HUES6 (cell line): ENCODE data around the gene CFAP61.

ENCODE experiments used
- H3K27ac ChIP-seq: 2 replicates; pipeline ENCODE4 v1.7.0; 2013; ENCODE audit warnings: low read depth, mild to moderate bottlenecking, low read length, inconsistent platforms
- H3K27me3 ChIP-seq: 2 replicates; pipeline ENCODE4 v1.6.1; 2013; ENCODE audit warnings: low read length; ENCODE audit not compliant: control insufficient read depth, insufficient read depth
- H3K36me3 ChIP-seq: 2 replicates; pipeline ENCODE4 v1.6.1; 2013; ENCODE audit warnings: low read length; ENCODE audit not compliant: control insufficient read depth, insufficient read depth
- H3K4me1 ChIP-seq: 2 replicates; pipeline ENCODE4 v1.6.1; 2013; ENCODE audit warnings: low read length; ENCODE audit not compliant: control insufficient read depth, insufficient read depth
- H3K4me3 ChIP-seq: 2 replicates; pipeline ENCODE4 v1.5.1; 2013; ENCODE audit warnings: low read depth, low read length
- H3K9ac ChIP-seq: one replicate; pipeline ENCODE4 v1.6.1; 2013; ENCODE audit warnings: mild to moderate bottlenecking, low read length
- H3K9me3 ChIP-seq: 2 replicates; pipeline ENCODE4 v1.6.1; 2013; ENCODE audit warnings: low read depth, low read length; ENCODE audit not compliant: control insufficient read depth, insufficient read depth

CFAP61 gene

GRCh38 chr20:20277894-20278335 is 225.6 kb downstream of the CFAP61 start:
- no peak overlapping the region for H3K27ac ChIP-seq
- H3K27me3 ChIP-seq = no peaks in the 10 kb centered on the region

GRCh38 chr20:20286061-20286460 is 233.7 kb downstream of the CFAP61 start:
- no peaks in the 10 kb centered on the region for H3K27me3 ChIP-seq
- no peaks in the 10 kb centered on the region for H3K4me1 ChIP-seq
- H3K9me3 ChIP-seq = no peaks in the 10 kb centered on the region
- H3K36me3 ChIP-seq = no peaks in the 10 kb centered on the region
- H3K27ac ChIP-seq = no peak overlapping the region
- no peak overlapping the region for H3K4me3 ChIP-seq
- no peak overlapping the region for H3K9ac ChIP-seq

More at GRCh38 chr20:20277894-20278335, 225.6 kb downstream of the CFAP61 start:
- no peak overlapping the region for H3K9ac ChIP-seq
- H3K4me1 ChIP-seq = no peaks in the 10 kb centered on the region
- no peaks in the 10 kb centered on the region for H3K9me3 ChIP-seq
- H3K36me3 ChIP-seq = no peaks in the 10 kb centered on the region
- H3K4me3 ChIP-seq = no peak overlapping the region

- Histone ChIP-seq H3K9ac (no peak overlapping the region), H3K9me3 (no peaks in the 10 kb centered on the region), H3K4me3 (no peak overlapping the region), H3K27ac (no peak overlapping the region), H3K27me3 (no peaks in the 10 kb centered on the region), H3K36me3 (no peaks in the 10 kb centered on the region), H3K4me1 (no peaks in the 10 kb centered on the region)
These were observed 237.0 kb downstream of the CFAP61 start for GRCh38 chr20:20289331-20289730.

GRCh38 chr20:20292472-20292871 is 240.1 kb downstream of the CFAP61 start:
- Histone ChIP-seq H3K36me3 (no peaks in the 10 kb centered on the region), H3K27me3 (no peaks in the 10 kb centered on the region), H3K9ac (no peak overlapping the region), H3K4me1 (no peaks in the 10 kb centered on the region), H3K4me3 (no peak overlapping the region), H3K27ac (no peak overlapping the region), H3K9me3 (no peaks in the 10 kb centered on the region)

GRCh38 chr20:20293141-20293540 is 240.8 kb downstream of the CFAP61 start:
- Histone ChIP-seq H3K4me3 (no peak overlapping the region), H3K9me3 (no peaks in the 10 kb centered on the region), H3K36me3 (no peaks in the 10 kb centered on the region), H3K9ac (no peak overlapping the region), H3K4me1 (no peaks in the 10 kb centered on the region), H3K27ac (no peak overlapping the region), H3K27me3 (no peaks in the 10 kb centered on the region)

GRCh38 chr20:20293691-20294385 is 241.5 kb downstream of the CFAP61 start:
- Histone ChIP-seq H3K9ac (no peak overlapping the region), H3K27me3 (no peaks in the 10 kb centered on the region)

GRCh38 chr20:20295621-20296498 is 243.5 kb downstream of the CFAP61 start:
- H3K36me3 ChIP-seq = no peaks in the 10 kb centered on the region
- no peak overlapping the region for H3K4me3 ChIP-seq
- H3K9me3 ChIP-seq = no peaks in the 10 kb centered on the region
- no peak overlapping the region for H3K27ac ChIP-seq
- H3K9ac ChIP-seq = no peak overlapping the region
- no peaks in the 10 kb centered on the region for H3K27me3 ChIP-seq
- no peaks in the 10 kb centered on the region for H3K4me1 ChIP-seq

More at GRCh38 chr20:20293691-20294385, 241.5 kb downstream of the CFAP61 start:
- Histone ChIP-seq H3K36me3 (no peaks in the 10 kb centered on the region), H3K27ac (no peak overlapping the region), H3K9me3 (no peaks in the 10 kb centered on the region), H3K4me1 (no peaks in the 10 kb centered on the region), H3K4me3 (no peak overlapping the region)

- H3K27me3 ChIP-seq = no peaks in the 10 kb centered on the region
- no peak overlapping the region for H3K9ac ChIP-seq
- no peak overlapping the region for H3K4me3 ChIP-seq
- no peaks in the 10 kb centered on the region for H3K4me1 ChIP-seq
- H3K27ac ChIP-seq = no peak overlapping the region
- no peaks in the 10 kb centered on the region for H3K36me3 ChIP-seq
- no peaks in the 10 kb centered on the region for H3K9me3 ChIP-seq
These were observed 244.8 kb downstream of the CFAP61 start for GRCh38 chr20:20297181-20297580.

GRCh38 chr20:20297752-20298151 is 245.4 kb downstream of the CFAP61 start:
- Histone ChIP-seq H3K27ac (no peak overlapping the region), H3K9ac (no peak overlapping the region), H3K4me1 (no peaks in the 10 kb centered on the region), H3K36me3 (no peaks in the 10 kb centered on the region), H3K4me3 (no peak overlapping the region), H3K9me3 (no peaks in the 10 kb centered on the region), H3K27me3 (no peaks in the 10 kb centered on the region)

GRCh38 chr20:20299904-20300303 is 247.6 kb downstream of the CFAP61 start:
- no peaks in the 10 kb centered on the region for H3K9me3 ChIP-seq
- no peaks in the 10 kb centered on the region for H3K4me1 ChIP-seq
- no peak overlapping the region for H3K4me3 ChIP-seq
- H3K27me3 ChIP-seq = no peaks in the 10 kb centered on the region
- no peak overlapping the region for H3K27ac ChIP-seq
- no peak overlapping the region for H3K9ac ChIP-seq
- H3K36me3 ChIP-seq = no peaks in the 10 kb centered on the region

- Histone ChIP-seq H3K4me3 (no peak overlapping the region), H3K4me1 (no peaks in the 10 kb centered on the region), H3K9me3 (no peaks in the 10 kb centered on the region), H3K27ac (no peak overlapping the region), H3K36me3 (no peaks in the 10 kb centered on the region), H3K9ac (no peak overlapping the region), H3K27me3 (no peaks in the 10 kb centered on the region)
These were observed 251.0 kb downstream of the CFAP61 start for GRCh38 chr20:20303320-20303719.
